ENCODE measurements around the gene TNK1. TPM values are rescaled to one million over a fixed set of nuclear protein-coding genes. Genes with fewer than 3 reads are reported as not detected.
A peak's percentile ranks its signal among the peaks of the same experiment; 100 is the strongest.
"Not testable (repeated sequence)": the region's sequence is repeated elsewhere in the genome, so short reads cannot be mapped to it uniquely, and the experiment has no call there.

Gene TNK1
- total RNA-seq, 1 donor from 2014 or later: 1.7 TPM

DNA sequence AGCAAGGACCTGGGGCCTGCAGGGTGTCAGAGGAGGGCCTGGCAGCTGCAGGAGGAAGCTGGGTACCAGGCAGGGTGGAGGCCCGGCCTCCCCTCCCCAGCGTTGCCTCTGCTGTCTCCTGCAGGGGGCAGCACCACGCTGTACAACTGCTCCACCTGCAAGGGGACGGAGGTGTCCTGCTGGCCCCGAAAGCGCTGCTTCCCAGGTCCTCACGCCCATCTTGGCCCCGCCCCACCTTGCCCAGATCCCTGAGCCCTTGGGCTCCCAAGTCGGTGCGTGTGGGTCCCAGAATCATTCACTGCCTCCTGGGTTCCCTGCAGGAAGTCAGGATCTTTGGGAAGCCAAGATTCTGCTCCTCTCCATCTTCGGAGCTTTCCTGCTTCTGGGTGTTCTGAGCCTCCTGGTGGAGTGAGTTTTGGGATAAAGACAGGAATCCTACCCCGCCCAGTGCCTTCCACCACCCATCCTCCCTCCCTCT, 24.8 kb upstream of the TNK1 start:
- no peak overlapping the region for H3K27ac Mint-ChIP-seq (ENCODE audit: unreplicated experiment)
- peaks cover 10% of the 10 kb centered on the region for H3K27me3 Mint-ChIP-seq (ENCODE audit: unreplicated experiment)
- no peaks in the 10 kb centered on the region for H3K36me3 Mint-ChIP-seq (ENCODE audit: low read depth, unreplicated experiment)
- H3K4me3 Mint-ChIP-seq (ENCODE audit: unreplicated experiment): no peak overlapping the region
- TF ChIP-seq, protein P1, sequence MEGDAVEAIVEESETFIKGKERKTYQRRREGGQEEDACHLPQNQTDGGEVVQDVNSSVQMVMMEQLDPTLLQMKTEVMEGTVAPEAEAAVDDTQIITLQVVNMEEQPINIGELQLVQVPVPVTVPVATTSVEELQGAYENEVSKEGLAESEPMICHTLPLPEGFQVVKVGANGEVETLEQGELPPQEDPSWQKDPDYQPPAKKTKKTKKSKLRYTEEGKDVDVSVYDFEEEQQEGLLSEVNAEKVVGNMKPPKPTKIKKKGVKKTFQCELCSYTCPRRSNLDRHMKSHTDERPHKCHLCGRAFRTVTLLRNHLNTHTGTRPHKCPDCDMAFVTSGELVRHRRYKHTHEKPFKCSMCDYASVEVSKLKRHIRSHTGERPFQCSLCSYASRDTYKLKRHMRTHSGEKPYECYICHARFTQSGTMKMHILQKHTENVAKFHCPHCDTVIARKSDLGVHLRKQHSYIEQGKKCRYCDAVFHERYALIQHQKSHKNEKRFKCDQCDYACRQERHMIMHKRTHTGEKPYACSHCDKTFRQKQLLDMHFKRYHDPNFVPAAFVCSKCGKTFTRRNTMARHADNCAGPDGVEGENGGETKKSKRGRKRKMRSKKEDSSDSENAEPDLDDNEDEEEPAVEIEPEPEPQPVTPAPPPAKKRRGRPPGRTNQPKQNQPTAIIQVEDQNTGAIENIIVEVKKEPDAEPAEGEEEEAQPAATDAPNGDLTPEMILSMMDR (IDR thresholded peaks at IDR 0.05; ENCODE audit: unreplicated experiment): peak; percentile 71
- peaks cover 15% of the 10 kb centered on the region for H3K4me1 Mint-ChIP-seq (ENCODE audit: unreplicated experiment)
- peak; percentile 87 for DNase-seq (ENCODE audit: low spot score)
- H3K9me3 Mint-ChIP-seq (ENCODE audit: unreplicated experiment): no peaks in the 10 kb centered on the region

GRCh38 chr17:7356756-7357155, 24.1 kb upstream of the TNK1 start:
- TF ChIP-seq, protein P1 (IDR thresholded peaks at IDR 0.05; ENCODE audit: unreplicated experiment): no peak
- Mint-ChIP-seq H3K27ac (ENCODE audit: unreplicated experiment) (no peak overlapping the region), H3K27me3 (ENCODE audit: unreplicated experiment) (peaks cover 10% of the 10 kb centered on the region), H3K9me3 (ENCODE audit: unreplicated experiment) (no peaks in the 10 kb centered on the region), H3K36me3 (ENCODE audit: low read depth, unreplicated experiment) (no peaks in the 10 kb centered on the region), H3K4me1 (ENCODE audit: unreplicated experiment) (peaks cover 15% of the 10 kb centered on the region), H3K4me3 (ENCODE audit: unreplicated experiment) (no peak overlapping the region)
- no peak for DNase-seq (ENCODE audit: low spot score)

GRCh38 chr17:7357381-7357780, 23.5 kb upstream of the TNK1 start:
- no peak for DNase-seq (ENCODE audit: low spot score)
- no peak overlapping the region for H3K4me3 Mint-ChIP-seq (ENCODE audit: unreplicated experiment)
- peaks cover 9% of the 10 kb centered on the region for H3K27me3 Mint-ChIP-seq (ENCODE audit: unreplicated experiment)
- peaks cover 3% of the 10 kb centered on the region for H3K36me3 Mint-ChIP-seq (ENCODE audit: low read depth, unreplicated experiment)
- H3K4me1 Mint-ChIP-seq (ENCODE audit: unreplicated experiment): peaks cover 13% of the 10 kb centered on the region
- no peak overlapping the region for H3K27ac Mint-ChIP-seq (ENCODE audit: unreplicated experiment)
- H3K9me3 Mint-ChIP-seq (ENCODE audit: unreplicated experiment): no peaks in the 10 kb centered on the region
- TF ChIP-seq, protein P1 (IDR thresholded peaks at IDR 0.05; ENCODE audit: unreplicated experiment): no peak

DNA sequence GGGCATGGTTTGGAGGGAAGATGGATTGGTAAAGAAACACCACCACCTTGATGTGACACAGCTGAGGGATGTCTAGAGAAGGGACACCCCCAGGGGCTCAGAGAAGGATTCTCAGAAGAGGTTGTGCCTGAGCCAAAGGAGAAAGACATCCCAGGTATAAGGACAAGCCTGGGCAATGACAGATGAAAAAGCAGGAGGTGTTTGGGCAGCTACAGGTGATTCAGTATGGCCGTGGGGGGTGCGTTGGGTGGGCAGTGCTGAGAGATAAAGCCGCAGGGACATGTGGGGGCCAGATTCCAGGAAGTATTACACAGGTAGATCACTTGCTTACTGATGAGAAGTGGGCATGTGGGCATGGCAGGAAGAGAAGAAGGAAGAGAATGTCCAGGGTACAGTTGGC, 19.0 kb upstream of the TNK1 start:
- H3K36me3 Mint-ChIP-seq (ENCODE audit: low read depth, unreplicated experiment): peaks cover 3% of the 10 kb centered on the region
- peaks cover 9% of the 10 kb centered on the region for H3K4me1 Mint-ChIP-seq (ENCODE audit: unreplicated experiment)
- no peaks in the 10 kb centered on the region for H3K9me3 Mint-ChIP-seq (ENCODE audit: unreplicated experiment)
- TF ChIP-seq, protein P1 (IDR thresholded peaks at IDR 0.05; ENCODE audit: unreplicated experiment): no peak
- H3K27me3 Mint-ChIP-seq (ENCODE audit: unreplicated experiment): no peaks in the 10 kb centered on the region
- peak overlapping the region; percentile 22 for H3K4me3 Mint-ChIP-seq (ENCODE audit: unreplicated experiment)
- DNase-seq (ENCODE audit: low spot score): no peak
- no peak overlapping the region for H3K27ac Mint-ChIP-seq (ENCODE audit: unreplicated experiment)

- Mint-ChIP-seq H3K4me3 (ENCODE audit: unreplicated experiment) (no peak overlapping the region), H3K36me3 (ENCODE audit: low read depth, unreplicated experiment) (peaks cover 3% of the 10 kb centered on the region), H3K9me3 (ENCODE audit: unreplicated experiment) (no peaks in the 10 kb centered on the region)
Measured at GRCh38 chr17:7363311-7363710, 17.6 kb upstream of the TNK1 start.

GRCh38 chr17:7365963-7366362, 14.9 kb upstream of the TNK1 start:
- H3K27ac Mint-ChIP-seq (ENCODE audit: unreplicated experiment); H3K36me3 Mint-ChIP-seq (ENCODE audit: low read depth, unreplicated experiment); H3K27me3 Mint-ChIP-seq (ENCODE audit: unreplicated experiment); H3K9me3 Mint-ChIP-seq (ENCODE audit: unreplicated experiment); H3K4me1 Mint-ChIP-seq (ENCODE audit: unreplicated experiment); DNase-seq (ENCODE audit: low spot score); H3K4me3 Mint-ChIP-seq (ENCODE audit: unreplicated experiment): not testable (repeated sequence)

More at GRCh38 chr17:7363311-7363710, 17.6 kb upstream of the TNK1 start:
- TF ChIP-seq, protein P1 (IDR thresholded peaks at IDR 0.05; ENCODE audit: unreplicated experiment): no peak
- no peak for DNase-seq (ENCODE audit: low spot score)
- no peaks in the 10 kb centered on the region for H3K27me3 Mint-ChIP-seq (ENCODE audit: unreplicated experiment)
- H3K4me1 Mint-ChIP-seq (ENCODE audit: unreplicated experiment): peaks cover 9% of the 10 kb centered on the region
- no peak overlapping the region for H3K27ac Mint-ChIP-seq (ENCODE audit: unreplicated experiment)
